ENCODE data around the gene GMFB.
"Not testable (repeated sequence)": the region's sequence is repeated elsewhere in the genome, so short reads cannot be mapped to it uniquely, and the experiment has no call there.

DNA sequence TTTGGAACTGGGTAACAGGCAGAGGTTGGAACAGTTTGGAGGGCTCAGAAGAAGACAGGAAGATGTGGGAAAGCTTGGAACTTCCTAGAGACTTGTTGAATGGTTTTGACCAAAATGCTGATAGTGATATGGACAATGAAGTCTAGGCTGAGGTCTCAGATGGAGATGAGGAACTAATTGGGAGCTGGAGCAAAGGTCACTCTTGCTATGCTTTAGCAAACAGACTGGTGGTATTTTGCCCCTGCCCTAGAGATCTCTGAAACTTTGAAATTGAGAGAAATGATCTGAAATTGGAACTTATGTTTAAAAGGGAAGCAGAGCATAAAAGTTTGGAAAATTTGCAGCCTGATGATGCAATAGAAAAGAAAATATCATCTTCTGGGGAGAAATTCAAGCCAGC lies 30.2 kb downstream of the GMFB start:
- TF ChIP-seq EZH2 (IDR thresholded peaks at IDR 0.05; ENCODE audit: insufficient read depth, poor library complexity, severe bottlenecking); EZH2phosphoT487 (IDR thresholded peaks at IDR 0.05; ENCODE audit: insufficient read depth, low read depth): not testable (repeated sequence)
